KMS-11 (cell line): ENCODE data around the gene CDC42BPB.

Source experiments
- H2AFZ ChIP-seq: fragments of 200-600 bp; sonication (generic); 2 replicates; pipeline ENCODE4 v1.6.1; 2016; ENCODE audit warnings: antibody characterized with exemption, mixed run types, low read depth
- H3K27ac ChIP-seq: fragments of 200-600 bp; sonication (generic); 2 replicates; pipeline ENCODE4 v1.6.1; 2016; ENCODE audit warnings: mild to moderate bottlenecking, mixed run types
- H3K27me3 ChIP-seq: fragments of 200-600 bp; sonication (generic); 2 replicates; pipeline ENCODE4 v1.6.1; 2017; ENCODE audit warnings: mild to moderate bottlenecking, low read depth, mixed run types, moderate library complexity; ENCODE audit not compliant: insufficient read depth
- H3K36me3 ChIP-seq: fragments of 200-600 bp; sonication (generic); 2 replicates; pipeline ENCODE4 v1.6.1; 2017; ENCODE audit warnings: mild to moderate bottlenecking, mixed run types; ENCODE audit not compliant: insufficient read depth
- H3K4me1 ChIP-seq: fragments of 200-600 bp; sonication (generic); 2 replicates; pipeline ENCODE4 v1.6.1; 2016; ENCODE audit warnings: mild to moderate bottlenecking, low read depth, mixed run types; ENCODE audit not compliant: poor library complexity, severe bottlenecking
- H3K4me2 ChIP-seq: fragments of 200-600 bp; sonication (generic); 2 replicates; pipeline ENCODE4 v1.7.0; 2016; ENCODE audit warnings: mild to moderate bottlenecking, mixed run types
- H3K4me3 ChIP-seq: fragments of 200-600 bp; sonication (generic); IDR thresholded peaks from 2 replicates; pipeline ENCODE4 v1.6.1; 2017; ENCODE audit warnings: low read depth, low read length, mixed read lengths; ENCODE audit not compliant: insufficient read depth
- H3K79me2 ChIP-seq: fragments of 200-600 bp; sonication (generic); 2 replicates; pipeline ENCODE4 v1.6.1; 2016; ENCODE audit warnings: low read depth, mixed run types; ENCODE audit not compliant: insufficient read depth
- H3K9ac ChIP-seq: fragments of 200-600 bp; sonication (generic); 2 replicates; pipeline ENCODE4 v1.6.1; 2016; ENCODE audit warnings: mild to moderate bottlenecking, mixed run types
- H4K20me1 ChIP-seq: fragments of 200-600 bp; sonication (generic); 2 replicates; pipeline ENCODE4 v1.6.1; 2016; ENCODE audit warnings: mild to moderate bottlenecking, mixed run types; ENCODE audit not compliant: insufficient read depth
- CTCF ChIP-seq: fragments of 200-600 bp; sonication (generic); conservative IDR thresholded peaks from 2 replicates; pipeline ENCODE4 v1.6.1; 2017; ENCODE audit warnings: low read depth, mild to moderate bottlenecking, antibody characterized with exemption, low read length, moderate library complexity, mixed read lengths

The CDC42BPB gene

GRCh38 chr14:103078420-103078749 lies 21.0 kb upstream of the CDC42BPB start:
- no peak overlapping the region for H3K27ac ChIP-seq
- H3K79me2 ChIP-seq, result no peaks in the 10 kb centered on the region
- no peaks in the 10 kb centered on the region for H3K27me3 ChIP-seq
- H2AFZ ChIP-seq, result no peak overlapping the region
- no peaks in the 10 kb centered on the region for H3K36me3 ChIP-seq
- H3K4me3 ChIP-seq, result no peak overlapping the region
- no peak overlapping the region for H3K9ac ChIP-seq
- H3K4me1 ChIP-seq, result no peaks in the 10 kb centered on the region
- no peak overlapping the region for H3K4me2 ChIP-seq
- peak; percentile 58 for TF ChIP-seq CTCF
- H4K20me1 ChIP-seq, result no peaks in the 10 kb centered on the region

- Histone ChIP-seq H3K4me1 (no peaks in the 10 kb centered on the region), H3K79me2 (no peaks in the 10 kb centered on the region), H3K27ac (no peak overlapping the region), H4K20me1 (no peaks in the 10 kb centered on the region), H3K4me3 (no peak overlapping the region), H3K9ac (no peak overlapping the region), H3K36me3 (no peaks in the 10 kb centered on the region), H3K27me3 (no peaks in the 10 kb centered on the region), H3K4me2 (peak overlapping the region; percentile 45; the same call in 1 of the 2 replicates), H2AFZ (peak overlapping the region; percentile 67; the same call in 1 of the 2 replicates)
- TF ChIP-seq CTCF, result no peak
These were observed 17.5 kb upstream of the CDC42BPB start for GRCh38 chr14:103074729-103075367.

- no peaks in the 10 kb centered on the region for H3K27me3 ChIP-seq
- H3K9ac ChIP-seq, result no peak overlapping the region
- no peaks in the 10 kb centered on the region for H3K4me1 ChIP-seq
- H3K4me2 ChIP-seq, result no peak overlapping the region
- no peaks in the 10 kb centered on the region for H3K36me3 ChIP-seq
- no peak for TF ChIP-seq CTCF
- H3K4me3 ChIP-seq, result no peak overlapping the region
- no peak overlapping the region for H2AFZ ChIP-seq
- H3K79me2 ChIP-seq, result no peaks in the 10 kb centered on the region
- H3K27ac ChIP-seq, result no peak overlapping the region
- H4K20me1 ChIP-seq, result no peaks in the 10 kb centered on the region
These were observed 16.8 kb upstream of the CDC42BPB start for GRCh38 chr14:103073876-103074728.

- H3K36me3 ChIP-seq, result no peaks in the 10 kb centered on the region
- no peak overlapping the region for H3K9ac ChIP-seq
- no peaks in the 10 kb centered on the region for H3K79me2 ChIP-seq
- no peaks in the 10 kb centered on the region for H3K27me3 ChIP-seq
- H3K4me2 ChIP-seq, result no peak overlapping the region
- H3K27ac ChIP-seq, result no peak overlapping the region
- no peak for TF ChIP-seq CTCF
- no peaks in the 10 kb centered on the region for H3K4me1 ChIP-seq
- H4K20me1 ChIP-seq, result no peaks in the 10 kb centered on the region
- H2AFZ ChIP-seq, result no peak overlapping the region
- H3K4me3 ChIP-seq, result no peak overlapping the region
These were observed 16.1 kb upstream of the CDC42BPB start for GRCh38 chr14:103073367-103073875.
